Measurements from ENCODE around the gene PTCRA. TPM values are rescaled to one million over a fixed set of nuclear protein-coding genes. Genes with fewer than 3 reads are reported as not detected.

PTCRA gene
- total and polyA plus RNA-seq, 2 of the 4 experiments (the other 2 are of a cell fraction), result not detected

- H3K36me3 ChIP-seq (ENCODE audit: control insufficient read depth, insufficient read depth, low read length), result peaks cover 38% of the 10 kb centered on the region
- H3K4me2 ChIP-seq (ENCODE audit: low read depth, low read length), result no peak overlapping the region
- no peaks in the 10 kb centered on the region for H3K4me1 ChIP-seq (ENCODE audit: control insufficient read depth, insufficient read depth, low read length)
- no peak overlapping the region for H2BK120ac ChIP-seq (ENCODE audit: low read depth, low read length)
- ChIA-PET CTCF (no interaction called here), POLR2A (ENCODE audit: unreplicated experiment) (no interaction called here)
- H2BK15ac ChIP-seq (ENCODE audit: low read depth, low read length), result no peak overlapping the region
- no peak overlapping the region for H4K5ac ChIP-seq (ENCODE audit: low read depth, low read length)
- H2AK5ac ChIP-seq (ENCODE audit: low read depth, low read length), result no peak overlapping the region
- H3K56ac ChIP-seq (ENCODE audit: extremely low read depth, insufficient read depth, low read length), result no peak overlapping the region
- no peak overlapping the region for H4K91ac ChIP-seq (ENCODE audit: insufficient read depth, low read depth, low read length)
- no peak overlapping the region for H3K4ac ChIP-seq (ENCODE audit: low read depth, low read length)
- H4K8ac ChIP-seq (ENCODE audit: low read depth in 2 of 2, low read length in 2 of 2), result no peak overlapping the region
- no peak overlapping the region for H2AFZ ChIP-seq (replicated peaks; ENCODE audit: low read length, poor library complexity)
- no peak overlapping the region for H2BK5ac ChIP-seq (ENCODE audit: low read depth, low read length, poor library complexity, severe bottlenecking)
- in situ Hi-C loops (cut with MboI; ENCODE audit: low sequenced_read_pairs) (no loop called here), dilution Hi-C loops (cut with HindIII; ENCODE audit: low sequenced_read_pairs, unreplicated experiment) (no loop called here), intact Hi-C loops (cut with micrococcal nuclease) (no loop called here)
- ATAC-seq (ENCODE audit: low read depth) (no peak), DNase-seq (no peak)
- WGBS, 2 experiments (ENCODE audit: extremely low coverage in 2 of 2, insufficient read length in 1 of 2), result 60% methylated on average over 2 of the region's 9 CpGs; no CpG with 5 or more reads in 1 of the 2 experiments
- H4K20me1 ChIP-seq (ENCODE audit: insufficient read depth, low read length), result no peaks in the 10 kb centered on the region; the same call in 1 of the 2 replicates
- H3K9ac ChIP-seq (ENCODE audit: low read depth, low read length), result no peak overlapping the region
- H3K79me1 ChIP-seq (ENCODE audit: low read depth in 1 of 2, low read length in 2 of 2), result peaks cover 18 to 30% of the 10 kb centered on the region in 2 experiments
- H3K14ac ChIP-seq (replicated peaks; ENCODE audit: low read depth, low read length), result no peak overlapping the region
- no TSS peak for BruUV-seq (replicated peaks)
- H3K18ac ChIP-seq (ENCODE audit: low read depth, low read length), result no peak overlapping the region
- peaks cover 3% of the 10 kb centered on the region; the same call in 1 of the 2 replicates for H3K9me1 ChIP-seq (ENCODE audit: insufficient read depth, low read length)
- no peaks in the 10 kb centered on the region for H3K9me3 ChIP-seq (ENCODE audit: control insufficient read depth, insufficient read depth, low read length)
- no peaks in the 10 kb centered on the region for H3K27me3 ChIP-seq (ENCODE audit: control insufficient read depth, insufficient read depth, low read length)
- TF ChIP-seq CEBPB (IDR thresholded peaks at IDR 0.05; ENCODE audit: low read depth, low read length) (no peak), RAD21 (IDR thresholded peaks at IDR 0.05; ENCODE audit: low read length) (no peak)
- H3K23ac ChIP-seq (ENCODE audit: low read depth, low read length), result no peak overlapping the region
- H2BK20ac ChIP-seq (ENCODE audit: low read depth, low read length), result no peak overlapping the region
- H3K4me3 ChIP-seq (ENCODE audit: insufficient read depth, low read depth, low read length), result no peak overlapping the region
- no peak overlapping the region for H3K27ac ChIP-seq (ENCODE audit: insufficient read depth, low read length)
- no peak overlapping the region for H2AK9ac ChIP-seq (replicated peaks; ENCODE audit: low read depth, low read length, poor library complexity)
Measured at GRCh38 chr6:42938987-42939809, 23.3 kb downstream of the PTCRA start.
